ENCODE results near the gene SPDEF.

DNA sequence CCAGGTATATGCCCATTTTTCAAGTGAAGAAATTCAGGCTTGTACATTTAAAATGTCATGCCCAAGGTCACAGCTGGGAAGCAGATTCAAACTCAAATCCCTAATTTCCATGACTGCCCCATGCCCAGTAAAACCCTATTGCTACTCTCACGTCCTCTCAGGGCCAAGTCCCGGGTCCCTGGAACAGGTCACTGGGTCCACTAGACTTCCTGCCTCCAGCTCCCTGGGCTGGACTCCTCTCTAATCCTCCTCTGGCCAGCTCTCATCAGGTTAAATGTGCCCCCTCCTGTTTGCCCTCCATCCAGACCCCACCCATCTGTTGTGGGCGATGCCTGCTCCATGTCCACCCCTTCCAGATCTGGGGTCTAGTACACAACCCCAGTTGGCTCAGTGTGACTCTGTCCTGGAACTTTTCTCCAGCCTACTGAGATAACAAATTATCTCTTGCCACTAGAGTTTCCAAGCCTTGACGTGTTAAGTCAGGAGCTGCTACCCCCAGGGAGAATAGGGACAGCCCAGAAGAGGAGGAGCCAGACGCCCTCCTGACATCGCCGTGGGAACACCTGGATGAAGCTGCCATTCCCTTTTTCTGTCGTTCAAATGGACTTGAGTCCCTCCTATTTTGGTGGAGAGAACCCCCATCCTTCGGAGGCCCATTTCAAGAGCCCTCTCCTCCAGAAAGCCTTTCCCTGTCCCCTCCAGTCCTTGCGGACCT, 3.7 kb upstream of the SPDEF start:
- no peak for TF ChIP-seq REST (IDR thresholded peaks at IDR 0.05; ENCODE audit: low read depth, low read length)
- no peak for TF ChIP-seq ESRRA (IDR thresholded peaks at IDR 0.05; ENCODE audit: low read length)
- no peak for TF ChIP-seq CTCF (IDR thresholded peaks at IDR 0.05 in 2 of 3, conservative IDR thresholded peaks at IDR 0.05 in 1 of 3; ENCODE audit: control insufficient read depth in 2 of 3, extremely low read depth in 1 of 3, insufficient read depth in 1 of 3, low read depth in 3 of 3, low read length in 3 of 3)
- no peak for TF ChIP-seq SP1 (IDR thresholded peaks at IDR 0.05; ENCODE audit: low read depth, low read length)
- no peak for TF ChIP-seq FOS (IDR thresholded peaks at IDR 0.05; ENCODE audit: borderline replicate concordance, extremely low read depth, insufficient read length)
- TF ChIP-seq JUNB (IDR thresholded peaks at IDR 0.05): no peak
- no peak for TF ChIP-seq RCOR1 (conservative IDR thresholded peaks at IDR 0.05; ENCODE audit: low read depth, low read length)
- no peak for TF ChIP-seq ZBTB11 (CRISPR knock-in tag; IDR thresholded peaks at IDR 0.05)

All from GM12878 (cell line).